Activated gamma-delta T cell treated with anti-CD3 and anti-CD28 coated beads, Interleukin-2, amount 50 U/mL, for 16 hours (primary cell): ENCODE data around the gene PCGF2.
"Not testable (repeated sequence)": the region's sequence is repeated elsewhere in the genome, so short reads cannot be mapped to it uniquely, and the experiment has no call there.

Experiments
- DNase-seq: peaks from one replicate; pipeline ENCODE4 v3.0.0-alpha.2; 2020; ENCODE audit warnings: low read depth

The PCGF2 gene

GRCh38 chr17:38748149-38748891 is at the start of gene PCGF2:
PCGF2 (minus strand) TSS chr17:38748336; CDS start chr17:38740402, 7,934 bp downstream.
- DNase-seq = no peak

- no peak for DNase-seq
Measured at GRCh38 chr17:38797828-38798227, 49.7 kb upstream of the PCGF2 start.

DNA sequence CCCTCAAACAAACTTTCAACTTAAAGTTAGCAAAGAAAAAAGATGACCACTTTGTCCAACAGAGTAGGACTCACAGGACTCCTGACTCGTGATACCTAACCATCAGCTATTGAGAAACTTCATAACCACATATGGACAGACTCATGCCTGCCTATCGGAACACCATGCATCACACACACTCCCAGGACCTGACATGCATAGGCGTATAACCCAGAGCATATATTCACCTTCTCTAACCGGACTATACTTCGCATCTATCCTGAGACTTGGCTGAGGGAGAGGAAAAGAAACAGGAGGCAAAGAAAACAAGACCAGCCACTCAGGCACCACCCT is 49.0 kb upstream of the PCGF2 start:
- no peak for DNase-seq

DNA sequence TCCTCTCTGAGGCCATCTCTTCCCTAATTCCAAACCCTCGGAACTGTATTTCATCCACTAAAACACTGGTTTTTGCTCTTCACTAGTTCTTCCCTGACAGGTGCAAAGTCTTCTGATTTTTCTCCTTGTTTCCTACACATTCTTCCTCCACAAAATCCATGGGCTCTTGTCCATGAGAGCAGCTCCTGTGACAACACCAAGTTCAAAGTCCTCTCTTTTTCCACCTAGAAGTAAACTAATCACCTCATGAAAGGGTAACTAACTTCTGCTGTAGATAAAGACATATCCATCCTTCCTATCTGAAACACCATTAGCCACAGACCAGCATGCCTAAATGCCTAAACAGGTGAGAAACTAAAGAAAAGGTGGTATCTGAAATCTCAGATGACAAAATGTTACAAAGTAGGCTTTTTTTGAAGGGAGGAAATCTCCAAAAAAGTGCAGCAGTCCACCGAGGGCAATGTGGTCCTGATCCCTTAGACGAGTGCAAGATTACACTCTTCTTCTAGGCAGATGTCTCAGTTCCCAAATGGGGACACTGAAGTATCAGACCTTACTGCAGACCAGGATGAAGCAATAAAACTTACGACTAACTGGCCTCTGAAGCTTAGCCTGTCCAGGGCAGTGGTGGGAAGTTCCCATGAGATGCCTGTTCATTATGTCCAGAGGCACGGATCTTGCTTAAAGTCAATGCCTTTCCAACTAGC is 48.5 kb upstream of the PCGF2 start:
- no peak for DNase-seq

- DNase-seq = no peak
Measured at GRCh38 chr17:38794221-38794620, 46.1 kb upstream of the PCGF2 start.

DNA sequence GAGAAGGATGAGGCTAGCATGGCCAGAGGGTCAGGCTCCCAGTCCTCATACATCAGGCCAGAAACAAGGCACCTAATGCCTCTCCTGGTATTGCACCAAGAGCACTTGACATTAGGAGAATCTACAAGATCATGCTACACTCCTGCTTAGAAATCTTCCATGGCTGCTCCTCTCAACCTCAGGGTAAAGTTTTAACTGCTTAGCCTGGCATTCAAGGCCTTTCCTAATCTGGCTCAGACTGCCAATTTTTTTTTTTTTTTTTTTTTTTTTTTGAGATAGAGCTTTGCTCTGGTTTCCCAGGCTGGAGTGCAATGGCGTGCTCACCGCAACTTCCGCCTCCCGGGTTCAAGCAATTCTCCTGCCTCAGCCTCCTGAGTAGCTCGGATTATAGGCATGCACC is 43.0 kb upstream of the PCGF2 start:
- no peak for DNase-seq

GRCh38 chr17:38790148-38790707 is 42.1 kb upstream of the PCGF2 start:
- not testable (repeated sequence) for DNase-seq

DNA sequence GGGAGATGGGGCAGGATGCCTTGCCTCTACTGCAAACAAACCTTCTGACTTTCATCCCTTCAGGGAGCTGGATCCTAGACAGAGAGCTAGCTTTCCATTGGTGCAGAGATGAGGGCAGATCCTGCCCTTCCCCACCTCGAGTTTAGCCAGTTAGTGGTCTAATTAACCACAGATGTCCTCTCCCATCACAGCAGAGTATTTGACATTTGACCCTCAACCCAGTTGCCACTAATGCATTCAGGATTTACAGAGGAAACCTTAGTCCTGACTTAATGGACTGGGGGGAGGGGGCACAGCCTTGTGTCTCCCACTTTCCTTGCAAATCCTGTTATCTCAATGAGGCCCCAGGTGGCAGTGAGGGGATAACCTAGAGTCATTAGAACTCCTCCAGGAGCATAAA is 41.0 kb upstream of the PCGF2 start:
- no peak for DNase-seq

DNA sequence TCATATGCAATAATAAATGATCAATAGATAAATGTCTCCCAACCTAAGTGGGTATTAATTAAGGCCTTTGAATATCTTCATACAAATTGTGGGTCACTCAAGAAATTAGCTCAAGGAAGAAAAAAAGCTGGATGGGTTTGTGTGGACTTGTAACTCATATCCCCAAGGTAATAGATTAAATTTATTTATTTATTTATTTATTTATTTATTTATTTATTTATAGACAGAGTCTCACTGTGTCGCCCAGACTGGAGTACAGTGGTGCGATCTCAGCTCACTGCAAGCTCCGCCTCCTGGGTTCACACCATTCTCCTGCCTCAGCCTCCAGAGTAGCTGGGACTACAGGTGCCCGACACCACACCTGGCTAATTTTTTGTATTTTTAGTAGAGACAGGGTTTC is 39.9 kb upstream of the PCGF2 start:
- DNase-seq = not testable (repeated sequence)

DNA sequence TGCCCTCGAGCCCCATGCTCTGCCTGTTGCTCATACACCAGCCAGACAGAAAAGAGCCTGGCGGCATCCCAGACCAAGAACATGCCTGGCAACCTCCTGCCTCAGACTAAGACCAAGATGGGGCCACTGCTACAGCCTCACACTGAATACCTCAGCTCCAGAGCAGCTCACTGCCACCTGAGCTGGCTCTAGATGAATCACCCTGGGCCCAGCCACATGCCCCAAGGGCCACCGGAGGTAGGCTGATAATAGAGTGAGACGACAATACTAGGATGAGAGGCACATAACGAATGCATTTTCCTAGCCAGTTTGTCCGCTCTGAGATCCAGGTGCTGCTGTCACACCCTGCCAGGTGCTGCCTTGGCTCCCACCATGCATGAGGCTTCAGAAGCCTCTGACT is 38.2 kb upstream of the PCGF2 start:
- no peak for DNase-seq

DNA sequence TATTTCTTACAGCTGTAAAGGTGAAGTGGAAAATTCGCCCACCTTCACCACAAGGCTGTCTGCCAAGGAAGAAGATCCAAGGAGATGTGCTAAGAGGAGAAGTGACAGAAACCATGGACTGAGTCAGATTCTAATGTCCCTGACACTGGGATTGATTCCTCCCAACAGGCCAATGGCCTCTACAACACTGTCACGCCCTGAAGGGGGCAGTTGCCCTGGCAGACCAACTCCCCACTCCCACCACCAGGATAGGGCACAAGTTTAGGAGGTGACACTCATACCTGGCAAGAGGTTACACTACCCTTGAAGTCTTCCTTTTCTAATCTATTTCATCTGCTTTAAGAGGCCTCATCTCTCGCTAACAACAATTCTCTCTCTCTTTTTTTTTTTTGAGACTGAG is 35.1 kb upstream of the PCGF2 start:
- no peak for DNase-seq

DNA sequence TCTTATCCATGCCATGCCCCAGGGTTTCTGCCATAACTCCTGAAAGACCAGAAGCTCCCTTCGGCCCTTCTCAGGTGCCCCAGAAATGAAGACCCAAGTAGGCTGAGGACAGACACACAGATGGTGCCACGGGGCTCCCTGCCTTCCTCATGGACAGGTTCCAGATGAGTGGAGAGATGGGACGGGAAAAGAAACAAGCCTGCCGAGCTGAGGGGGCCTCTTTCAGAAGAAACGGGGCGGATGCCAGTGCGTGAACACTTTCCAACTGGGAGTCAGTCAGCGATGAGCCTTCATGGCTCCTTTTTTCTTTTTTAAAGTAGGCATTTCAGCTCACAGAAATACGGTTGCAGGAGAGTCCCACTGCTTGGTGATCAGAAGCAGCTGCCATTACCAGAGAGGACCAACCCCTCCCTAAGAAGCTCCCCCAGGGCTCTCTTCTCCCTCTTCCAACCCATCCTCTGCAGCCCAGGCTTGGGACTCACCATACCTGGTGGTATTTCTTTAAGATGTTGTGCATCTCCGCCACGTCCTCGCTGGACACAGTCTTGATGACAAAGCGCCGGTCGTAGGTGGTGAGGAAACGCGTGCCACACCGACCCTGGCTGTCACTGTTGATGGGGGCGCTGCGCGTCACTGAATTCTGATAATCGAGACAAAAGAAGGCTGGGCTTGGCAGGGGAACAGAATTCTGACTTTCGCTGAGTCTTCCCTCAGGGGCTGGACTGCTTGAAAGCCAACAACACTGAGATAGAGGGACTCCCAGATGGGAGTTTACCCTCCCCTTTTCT is 32.0 kb upstream of the PCGF2 start:
- no peak for DNase-seq

DNA sequence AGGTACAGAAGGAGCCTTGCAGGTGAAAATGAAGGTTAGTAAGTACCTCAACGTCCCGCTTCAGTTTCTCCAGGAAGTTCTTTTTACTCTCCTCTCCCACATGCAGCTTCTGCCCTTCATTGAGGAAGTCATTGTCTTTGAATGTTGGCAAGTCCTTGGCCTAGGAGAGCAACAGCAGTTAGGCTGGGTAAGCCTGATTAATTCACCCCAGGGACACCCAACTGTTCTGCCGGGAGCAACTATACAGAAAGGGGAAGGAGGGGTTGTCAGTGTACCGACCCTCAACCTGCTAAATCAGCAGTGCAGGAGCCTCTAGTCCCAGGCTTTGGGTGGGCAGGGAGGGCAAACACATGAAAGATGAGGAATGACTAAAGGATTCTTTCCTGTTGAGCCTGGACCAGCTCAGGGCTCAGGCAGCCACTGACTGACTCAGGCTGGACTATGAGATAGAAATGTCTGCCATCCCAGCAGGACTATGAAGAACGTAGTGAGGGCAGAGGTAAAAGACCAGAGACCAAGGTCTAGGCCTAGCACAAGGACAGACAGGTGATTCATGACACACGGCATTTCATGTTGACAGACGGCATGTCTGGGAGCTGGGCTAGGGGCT is 29.6 kb upstream of the PCGF2 start:
- no peak for DNase-seq

DNA sequence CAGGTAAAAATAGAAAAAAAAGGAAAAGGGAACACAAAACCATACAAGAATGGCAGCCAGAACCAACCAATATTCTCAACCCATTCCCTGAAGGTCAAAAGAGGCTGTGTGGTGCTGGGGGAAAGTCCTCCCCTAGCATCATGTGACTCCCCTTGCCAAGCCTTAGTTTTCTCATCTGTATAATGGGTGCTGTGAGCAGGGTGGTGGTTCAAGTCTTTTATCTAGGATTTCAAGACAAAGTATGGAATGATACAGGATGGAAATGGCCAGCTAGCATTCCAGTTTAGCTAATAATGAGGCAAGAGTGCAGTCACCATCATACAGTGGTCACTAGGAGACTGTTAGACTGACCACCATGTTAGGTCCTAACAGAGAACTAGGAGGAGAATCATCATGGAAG is 25.1 kb upstream of the PCGF2 start:
- no peak for DNase-seq

DNA sequence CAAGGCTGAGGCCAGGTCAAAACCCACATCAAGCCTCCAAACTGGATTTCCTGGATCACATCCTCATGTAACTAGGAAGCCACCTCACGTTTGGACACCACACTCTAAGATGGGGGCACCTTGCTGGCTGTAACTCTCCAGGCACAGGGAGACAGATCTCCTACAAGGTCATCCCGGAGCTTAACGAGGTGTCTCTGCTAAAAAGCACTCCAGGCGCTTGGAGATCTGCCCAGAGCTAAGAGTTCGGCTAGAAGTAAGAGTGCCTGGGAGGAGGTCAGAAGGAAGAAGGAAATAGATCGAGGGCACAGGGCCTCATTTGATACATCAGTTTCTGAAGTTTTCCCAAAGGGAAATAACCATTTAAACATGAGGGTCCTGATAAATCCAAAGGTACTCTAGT is 20.3 kb upstream of the PCGF2 start:
- DNase-seq = no peak

- no peak for DNase-seq
Measured at GRCh38 chr17:38766341-38766740, 18.2 kb upstream of the PCGF2 start.

- no peak for DNase-seq
Measured at GRCh38 chr17:38762231-38762630, 14.1 kb upstream of the PCGF2 start.

DNA sequence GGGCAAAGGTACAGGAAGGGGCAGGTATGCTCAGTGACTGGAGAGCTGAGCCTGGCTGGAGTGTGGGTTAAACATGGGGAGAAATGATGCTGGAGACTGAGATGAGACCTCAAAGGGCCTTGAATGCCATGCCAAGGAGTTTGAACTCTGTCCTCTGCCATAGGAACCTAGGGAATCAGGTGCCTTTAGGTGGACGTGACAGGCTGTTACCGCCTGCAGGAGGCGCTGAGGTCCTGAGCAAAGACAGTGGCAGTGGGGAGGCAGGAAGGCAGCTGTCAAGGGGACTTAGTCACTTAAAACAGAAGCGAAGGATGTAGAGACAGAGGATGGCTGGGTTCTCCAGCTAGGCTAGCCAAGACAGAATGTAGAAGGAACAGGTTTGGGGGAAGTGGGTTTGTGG is 13.5 kb upstream of the PCGF2 start:
- DNase-seq = no peak

- DNase-seq = no peak
Measured at GRCh38 chr17:38753071-38753506, 5.0 kb upstream of the PCGF2 start.

DNA sequence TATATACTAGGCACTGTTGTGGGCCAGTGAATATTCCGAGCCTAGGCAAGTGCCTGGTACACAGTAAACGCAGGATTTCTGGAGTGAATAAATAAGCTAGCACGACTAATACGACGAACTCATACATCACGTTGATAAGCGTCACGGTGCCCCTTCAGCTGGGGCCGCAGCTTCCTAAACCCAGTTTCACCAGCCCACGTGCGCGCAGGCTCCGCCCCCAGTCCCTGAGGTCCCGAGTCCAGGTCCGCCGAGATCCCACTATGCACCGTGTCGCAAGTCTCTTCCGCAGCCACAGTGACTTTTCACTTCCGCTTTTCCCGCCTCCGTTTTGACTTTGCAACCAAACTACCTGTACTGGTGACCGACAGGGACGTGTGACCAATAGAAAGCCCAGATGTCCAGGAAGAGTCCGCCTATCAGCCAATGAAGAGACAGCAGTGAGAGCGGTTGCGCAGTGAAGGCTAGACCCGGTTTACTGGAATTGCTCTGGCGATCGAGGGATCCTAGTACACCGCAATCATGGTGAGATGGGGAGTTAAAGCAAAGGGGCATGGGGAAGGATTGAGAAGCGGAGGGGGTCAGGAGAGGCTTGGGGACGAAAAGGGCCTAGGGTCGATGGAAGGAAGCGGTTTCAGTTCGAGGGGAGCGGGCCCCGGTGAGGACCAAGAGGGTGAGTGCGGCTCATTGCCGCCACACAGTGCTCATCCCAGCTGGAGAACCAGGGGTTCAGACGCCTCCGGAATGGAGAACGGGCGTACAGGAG is 4.4 kb upstream of the PCGF2 start, which contains the start of gene PSMB3:
PSMB3 (plus strand) TSS at position 434 of the 763 bp plus-strand sequence; CDS start at position 520, 86 bp downstream.
- DNase-seq = peak; percentile 95

GRCh38 chr17:38751808-38752307 is 3.7 kb upstream of the PCGF2 start:
- DNase-seq = peak; percentile 75
